ENCODE data around the gene P4HA2.

P4HA2 gene

GRCh38 chr5:132205385-132206125 is 22.1 kb downstream of the P4HA2 start:
- Histone ChIP-seq H3K9me3 (ENCODE audit: insufficient read depth, low read length) (no peaks in the 10 kb centered on the region), H3K9ac (ENCODE audit: low read length) (no peak overlapping the region), H2AFZ (ENCODE audit: low read depth, low read length, severe bottlenecking) (no peak overlapping the region), H3K4me2 (ENCODE audit: low read depth, low read length, poor library complexity, severe bottlenecking) (no peak overlapping the region), H3K36me3 (ENCODE audit: low read length) (no peaks in the 10 kb centered on the region), H3K27ac (ENCODE audit: low read depth, low read length) (no peak overlapping the region), H3K27me3 (ENCODE audit: low read length) (peaks cover 3% of the 10 kb centered on the region; the same call in 1 of the 2 replicates), H3K4me3 (ENCODE audit: insufficient read depth, low read length, poor library complexity, severe bottlenecking) (no peak overlapping the region), H3F3A (ENCODE audit: insufficient read depth) (no peaks in the 10 kb centered on the region), H4K20me1 (ENCODE audit: low read depth, low read length) (no peaks in the 10 kb centered on the region), H3K79me2 (ENCODE audit: insufficient read depth, low read length) (no peaks in the 10 kb centered on the region), H3K9me2 (replicated peaks; ENCODE audit: insufficient read depth, low read length) (no peaks in the 10 kb centered on the region)
- no peak for TF ChIP-seq CTCF (IDR thresholded peaks at IDR 0.05; ENCODE audit: insufficient read depth, low read length, poor library complexity, severe bottlenecking)
- TF ChIP-seq EZH2phosphoT487 (conservative IDR thresholded peaks at IDR 0.05; ENCODE audit: low read length) = no peak

GRCh38 chr5:132204371-132205135 is 23.1 kb downstream of the P4HA2 start:
- Histone ChIP-seq H3K79me2 (ENCODE audit: insufficient read depth, low read length) (no peaks in the 10 kb centered on the region), H3K9me3 (ENCODE audit: insufficient read depth, low read length) (no peaks in the 10 kb centered on the region), H3K27ac (ENCODE audit: low read depth, low read length) (no peak overlapping the region), H3K4me3 (ENCODE audit: insufficient read depth, low read length, poor library complexity, severe bottlenecking) (no peak overlapping the region), H3K4me2 (ENCODE audit: low read depth, low read length, poor library complexity, severe bottlenecking) (no peak overlapping the region), H3K27me3 (ENCODE audit: low read length) (peaks cover 3% of the 10 kb centered on the region; the same call in 1 of the 2 replicates), H2AFZ (ENCODE audit: low read depth, low read length, severe bottlenecking) (no peak overlapping the region), H3F3A (ENCODE audit: insufficient read depth) (no peaks in the 10 kb centered on the region), H3K9ac (ENCODE audit: low read length) (no peak overlapping the region), H3K36me3 (ENCODE audit: low read length) (no peaks in the 10 kb centered on the region), H4K20me1 (ENCODE audit: low read depth, low read length) (no peaks in the 10 kb centered on the region), H3K9me2 (replicated peaks; ENCODE audit: insufficient read depth, low read length) (no peaks in the 10 kb centered on the region)
- TF ChIP-seq CTCF (IDR thresholded peaks at IDR 0.05; ENCODE audit: insufficient read depth, low read length, poor library complexity, severe bottlenecking) (no peak), EZH2phosphoT487 (conservative IDR thresholded peaks at IDR 0.05; ENCODE audit: low read length) (no peak)

GRCh38 chr5:132203916-132204315 is 23.7 kb downstream of the P4HA2 start:
- Histone ChIP-seq H3K79me2 (ENCODE audit: insufficient read depth, low read length) (no peaks in the 10 kb centered on the region), H3K9ac (ENCODE audit: low read length) (no peak overlapping the region), H3K4me3 (ENCODE audit: insufficient read depth, low read length, poor library complexity, severe bottlenecking) (no peak overlapping the region), H2AFZ (ENCODE audit: low read depth, low read length, severe bottlenecking) (no peak overlapping the region), H3K27me3 (ENCODE audit: low read length) (peaks cover 3% of the 10 kb centered on the region; the same call in 1 of the 2 replicates), H3K9me2 (replicated peaks; ENCODE audit: insufficient read depth, low read length) (no peaks in the 10 kb centered on the region), H3F3A (ENCODE audit: insufficient read depth) (no peaks in the 10 kb centered on the region), H3K36me3 (ENCODE audit: low read length) (no peaks in the 10 kb centered on the region), H4K20me1 (ENCODE audit: low read depth, low read length) (no peaks in the 10 kb centered on the region), H3K9me3 (ENCODE audit: insufficient read depth, low read length) (no peaks in the 10 kb centered on the region), H3K27ac (ENCODE audit: low read depth, low read length) (no peak overlapping the region), H3K4me2 (ENCODE audit: low read depth, low read length, poor library complexity, severe bottlenecking) (no peak overlapping the region)
- TF ChIP-seq EZH2phosphoT487 (conservative IDR thresholded peaks at IDR 0.05; ENCODE audit: low read length) = no peak
- TF ChIP-seq CTCF (IDR thresholded peaks at IDR 0.05; ENCODE audit: insufficient read depth, low read length, poor library complexity, severe bottlenecking) = no peak
